H1 (cell line): ENCODE data around the gene TAF8. TPM values are rescaled to one million over a fixed set of nuclear protein-coding genes. Genes with fewer than 3 reads are reported as not detected.

Experiments used
- CTCF ChIA-PET: fragments of 300-600 bp; sonication (Branson Sonifier 250); formaldehyde crosslinking; loops from one replicate; lab custom pipeline; 2021; ENCODE audit not compliant: partially characterized antibody; lab: Charles Lee
- POLR2A ChIA-PET: fragments of 300-600 bp; sonication (Branson Sonifier 250); formaldehyde crosslinking; loops from one replicate; lab custom pipeline; 2021; ENCODE audit warnings: inconsistent platforms; ENCODE audit not compliant: partially characterized antibody; lab: Charles Lee
- DNase-seq, 2 experiments: peaks; one replicate each; pipeline versions ENCODE4 v3.0.0 to v3.0.0-alpha.2; 2010 to 2022; ENCODE audit warnings: low spot score in 2 of 2, low read depth in 1 of 2, mixed read lengths in 1 of 2
- FAIRE-seq: peaks from 2 replicates; lab custom pipeline; 2011; peaks lifted over from hg19 to GRCh38; lab: Jason Lieb, UNC
- H2AFZ ChIP-seq: 2 replicates; pipeline ENCODE4 v1.8.1; 2012; ENCODE audit warnings: low read length, inconsistent platforms
- H2AK5ac ChIP-seq: 2 replicates; pipeline ENCODE4 v1.6.1; 2013; ENCODE audit warnings: low read depth, low read length
- H2BK120ac ChIP-seq: replicated peaks from 2 replicates; pipeline ENCODE3; 2013; ENCODE audit warnings: low read depth, low read length, inconsistent platforms
- H2BK12ac ChIP-seq: 2 replicates; pipeline ENCODE4 v1.6.1; 2013; ENCODE audit warnings: low read depth, low read length
- H2BK15ac ChIP-seq: 2 replicates; pipeline ENCODE4 v1.6.1; 2013; ENCODE audit warnings: low read length
- H2BK20ac ChIP-seq: 2 replicates; pipeline ENCODE4 v1.6.1; 2013; ENCODE audit warnings: low read length
- H2BK5ac ChIP-seq: 2 replicates; pipeline ENCODE4 v1.6.1; 2013; ENCODE audit warnings: low read depth, low read length
- H3K14ac ChIP-seq: 2 replicates; pipeline ENCODE4 v1.6.1; 2013; ENCODE audit warnings: inconsistent platforms; ENCODE audit not compliant: insufficient read length
- H3K18ac ChIP-seq: 2 replicates; pipeline ENCODE4 v1.6.1; 2013; ENCODE audit warnings: low read length; ENCODE audit errors: extremely low read depth
- H3K23ac ChIP-seq: 2 replicates; pipeline ENCODE4 v1.6.1; 2013; ENCODE audit warnings: inconsistent platforms; ENCODE audit not compliant: insufficient read length
- H3K23me2 ChIP-seq: 2 replicates; pipeline ENCODE4 v1.6.1; 2013; ENCODE audit warnings: low read depth, low read length
- H3K27ac ChIP-seq: 2 replicates; pipeline ENCODE4 v1.6.1; 2011; ENCODE audit warnings: low read depth, low read length, inconsistent platforms
- H3K27me3 ChIP-seq, 4 experiments: replicated peaks in 1 of 4; 1 replicate in 1 of 4; 2 replicates in 3 of 4; pipeline versions ENCODE4 v1.6.1 to v1.8.1; 2011 to 2013; ENCODE audit warnings: low read length in 3 of 4, mild to moderate bottlenecking in 3 of 4, inconsistent platforms in 2 of 4, mixed read lengths in 2 of 4, moderate library complexity in 1 of 4; ENCODE audit not compliant: control insufficient read depth in 3 of 4, insufficient read depth in 3 of 4; ENCODE audit errors: extremely low read depth in 1 of 4
- H3K36me3 ChIP-seq, 4 experiments: 2 replicates each; pipeline versions ENCODE4 v1.6.1 to v1.8.1; 2011 to 2013; ENCODE audit warnings: mild to moderate bottlenecking in 4 of 4, low read length in 3 of 4, moderate library complexity in 2 of 4, control low read depth in 1 of 4, inconsistent platforms in 1 of 4; ENCODE audit not compliant: insufficient read depth in 4 of 4, control insufficient read depth in 2 of 4
- H3K4ac ChIP-seq: replicated peaks from 2 replicates; pipeline ENCODE3; 2013; ENCODE audit warnings: low read length, low read depth, mixed read lengths, inconsistent platforms; ENCODE audit not compliant: insufficient read length
- H3K4me1 ChIP-seq, 4 experiments: replicated peaks in 1 of 4; 1 replicate in 1 of 4; 2 replicates in 3 of 4; pipeline versions ENCODE4 v1.6.1 to v1.8.1; 2011 to 2013; ENCODE audit warnings: low read length in 3 of 4, inconsistent platforms in 2 of 4, mixed read lengths in 1 of 4; ENCODE audit not compliant: insufficient read depth in 4 of 4, control insufficient read depth in 3 of 4
- H3K4me2 ChIP-seq, 2 experiments: 2 replicates each; pipeline versions ENCODE4 v1.6.1 to v1.8.1; 2011 to 2013; ENCODE audit warnings: low read depth in 2 of 2, low read length in 2 of 2, control low read depth in 1 of 2, inconsistent platforms in 1 of 2, mild to moderate bottlenecking in 1 of 2; ENCODE audit not compliant: insufficient read depth in 1 of 2
- H3K4me3 ChIP-seq, 4 experiments: fragments of 200-600, 300-600 bp in 1 of 4; sonication (generic), shearing (Covaris generic), sonication (Bioruptor Twin) in 1 of 4; 2 replicates each; pipeline versions ENCODE4 v1.5.1 to v1.8.1; 2011 to 2016; ENCODE audit warnings: low read length in 4 of 4, low read depth in 3 of 4, control low read depth in 2 of 4, inconsistent platforms in 2 of 4, mild to moderate bottlenecking in 2 of 4, mixed read lengths in 1 of 4, moderate library complexity in 1 of 4; ENCODE audit not compliant: insufficient read depth in 2 of 4; ENCODE audit errors: extremely low read depth in 1 of 4
- H3K56ac ChIP-seq: replicated peaks from 2 replicates; pipeline ENCODE3; 2013; ENCODE audit warnings: low read depth, mild to moderate bottlenecking, mixed read lengths, low read length, inconsistent platforms; ENCODE audit not compliant: insufficient read length
- H3K79me1 ChIP-seq: 2 replicates; pipeline ENCODE4 v1.6.1; 2013; ENCODE audit warnings: low read depth, low read length, control low read depth
- H3K79me2 ChIP-seq, 2 experiments: 2 replicates each; pipeline versions ENCODE4 v1.6.1 to v1.8.1; 2012 to 2013; ENCODE audit warnings: low read length in 2 of 2, mild to moderate bottlenecking in 2 of 2, inconsistent platforms in 1 of 2; ENCODE audit not compliant: insufficient read depth in 2 of 2, control insufficient read depth in 1 of 2
- H3K9ac ChIP-seq, 4 experiments: replicated peaks in 1 of 4; 1 replicate in 1 of 4; 2 replicates in 3 of 4; pipeline versions ENCODE4 v1.6.1 to v1.8.1; 2011 to 2013; ENCODE audit warnings: low read depth in 3 of 4, low read length in 3 of 4, control low read depth in 2 of 4, mild to moderate bottlenecking in 2 of 4, moderate library complexity in 2 of 4, inconsistent platforms in 1 of 4; ENCODE audit errors: extremely low read depth in 1 of 4
- H3K9me3 ChIP-seq, 2 experiments: 2 replicates each; pipeline versions ENCODE4 v1.6.1 to v1.8.1; 2012 to 2013; ENCODE audit warnings: mild to moderate bottlenecking in 2 of 2, moderate library complexity in 2 of 2, control low read depth in 1 of 2, inconsistent platforms in 1 of 2, low read depth in 1 of 2, low read length in 1 of 2, mixed read lengths in 1 of 2; ENCODE audit not compliant: insufficient read depth in 2 of 2
- H4K20me1 ChIP-seq, 2 experiments: replicated peaks in 1 of 2; 2 replicates each; pipeline versions ENCODE3 to v1.8.1; 2011 to 2013; ENCODE audit warnings: inconsistent platforms in 2 of 2, low read length in 2 of 2, mild to moderate bottlenecking in 1 of 2; ENCODE audit not compliant: insufficient read depth in 2 of 2, control insufficient read depth in 1 of 2
- H4K5ac ChIP-seq: 2 replicates; pipeline ENCODE4 v1.6.1; 2013; ENCODE audit warnings: low read length, low read depth, mixed read lengths, inconsistent platforms; ENCODE audit not compliant: insufficient read length
- H4K8ac ChIP-seq: 2 replicates; pipeline ENCODE4 v1.8.0; 2013; ENCODE audit warnings: mild to moderate bottlenecking, moderate library complexity, low read length, inconsistent platforms; ENCODE audit not compliant: insufficient read depth; ENCODE audit errors: extremely low read depth
- H4K91ac ChIP-seq: replicated peaks from 2 replicates; pipeline ENCODE3; 2013; ENCODE audit warnings: low read length, mixed read lengths, inconsistent platforms; ENCODE audit not compliant: insufficient read length
- CBX5 ChIP-seq: fragments of 300-800, 300-1000 bp; sonication (generic); IDR thresholded peaks from 2 replicates; pipeline ENCODE4 v1.7.1; 2016; ENCODE audit warnings: antibody characterized with exemption, low read length, low read depth
- CTBP2 ChIP-seq: IDR thresholded peaks from 2 replicates; pipeline ENCODE4 v1.7.0; 2011; ENCODE audit warnings: borderline replicate concordance, mild to moderate bottlenecking, moderate library complexity, mixed read lengths, low read length; ENCODE audit not compliant: insufficient read depth, insufficient read length
- EGR1 ChIP-seq: IDR thresholded peaks from 2 replicates; pipeline ENCODE4 v1.6.1; 2011; ENCODE audit warnings: low read depth, low read length, borderline replicate concordance
- FOSL1 ChIP-seq: IDR thresholded peaks from 2 replicates; pipeline ENCODE4 v1.6.1; 2011; ENCODE audit warnings: mild to moderate bottlenecking, low read depth, low read length, moderate library complexity; ENCODE audit not compliant: insufficient read depth
- MAFK ChIP-seq: IDR thresholded peaks from 2 replicates; pipeline ENCODE4 v1.6.1; 2012; ENCODE audit warnings: low read depth, mild to moderate bottlenecking, improper control_type of control experiment, low read length
- POU5F1 ChIP-seq: IDR thresholded peaks from 2 replicates; pipeline ENCODE4 v1.6.1; 2011; ENCODE audit warnings: low read depth, mild to moderate bottlenecking, low read length, moderate library complexity
- RFX5 ChIP-seq: IDR thresholded peaks from 2 replicates; pipeline ENCODE4 v1.6.1; 2011; ENCODE audit warnings: low read depth, low read length, improper control_type of control experiment, borderline replicate concordance
- SP1 ChIP-seq: IDR thresholded peaks from 2 replicates; pipeline ENCODE4 v1.6.1; 2011; ENCODE audit warnings: low read depth, low read length
- SP2 ChIP-seq: IDR thresholded peaks from 2 replicates; pipeline ENCODE4 v1.6.1; 2012; ENCODE audit warnings: mild to moderate bottlenecking, low read length, inconsistent platforms
- YY1 ChIP-seq: IDR thresholded peaks from 2 replicates; pipeline ENCODE4 v1.6.1; 2011; ENCODE audit warnings: low read depth, mild to moderate bottlenecking, low read length
- ZNF274 ChIP-seq: IDR thresholded peaks from 2 replicates; pipeline ENCODE4 v1.7.0; 2012; ENCODE audit warnings: low read length, borderline replicate concordance; ENCODE audit errors: extremely low read depth
- WGBS, 2 experiments: shearing (Covaris generic) in 1 of 2; methylation state at CpG; one replicate each; pipeline versions ENCODE4 v1.1.6 to v1.1.7; 2013 to 2015; ENCODE audit warnings: low lambda C conversion rate in 2 of 2, mixed read lengths in 2 of 2, inconsistent platforms in 1 of 2, low coverage in 1 of 2, missing lambda C conversion rate in 1 of 2; ENCODE audit not compliant: insufficient replicate concordance in 2 of 2, insufficient coverage in 1 of 2, insufficient read length in 1 of 2; ENCODE audit errors: extremely low coverage in 1 of 2, missing lambda C conversion rate in 1 of 2; 5-methylcytosine and 5-hydroxymethylcytosine counted together
- polyA plus RNA-seq, 7 experiments: library from polyadenylated mRNA; depleted of rRNA in 3 of 7; stranded (reverse) in 5 of 7; unstranded in 2 of 7; fragments of >200 nt in 5 of 7; fragments of 200-250 nt in 2 of 7; gene quantifications; 1 replicate in 5 of 7; 2 replicates in 1 of 7; 4 replicates in 1 of 7; pipeline versions ENCODE4 v1.2.1 to v1.2.3, GENCODE V29; 2011 to 2013; ENCODE audit warnings: missing spikeins in 2 of 7, mixed read lengths in 2 of 7
- total RNA-seq: library from RNA; stranded (reverse); fragmentation: NEBNext Ultra II Directional; extraction: Animal tissue kit (Norgen Biotek cat#: 25700); gene quantifications from 2 replicates; pipeline ENCODE4 v1.2.1, GENCODE V29; 2021

TAF8 gene
- total and polyA plus RNA-seq, 2 of the 8 experiments (the other 6 are each of a cell fraction or from before 2014, with no cell fraction given) = 32.2 to 34.0 TPM

- CTCF ChIA-PET = interaction anchor here (1.0 to 5.2 kb wide), 8 partner anchors 8 to 85 kb away, joined by 3 to 30 read pairs (median 6); no protein-coding TSS in a partner anchor
- no peak overlapping the region; the same call in 1 of the 2 replicates for H4K8ac ChIP-seq
- H2BK12ac ChIP-seq = no peak overlapping the region
- H3K4me1 ChIP-seq = peaks cover 4 to 14% (median 7%) of the 10 kb centered on the region in 4 experiments
- H2BK15ac ChIP-seq = no peak overlapping the region
- no peak overlapping the region for H3K18ac ChIP-seq
- H4K20me1 ChIP-seq = peaks cover 10 to 25% of the 10 kb centered on the region in 2 experiments
- no peak overlapping the region for H2AFZ ChIP-seq
- H3K9ac ChIP-seq = no peak overlapping the region
- H3K79me2 ChIP-seq = peaks cover 4 to 51% of the 10 kb centered on the region in 2 experiments; a peak in 3 of 4 replicates
- WGBS, 2 experiments = 78% methylated on average over 2 of the region's 2 CpGs; no CpG with 5 or more reads in 1 of the 2 experiments
- no peak overlapping the region for H2BK120ac ChIP-seq
- no peak overlapping the region for H3K4me3 ChIP-seq
- H4K5ac ChIP-seq = no peak overlapping the region
- FAIRE-seq (no peak), DNase-seq (no peak)
- no peak overlapping the region for H4K91ac ChIP-seq
- H3K4ac ChIP-seq = no peak overlapping the region
- H3K23ac ChIP-seq = no peak overlapping the region
- no peak overlapping the region for H2BK5ac ChIP-seq
- no peak overlapping the region for H2BK20ac ChIP-seq
- 0 out of 2 replicates have a peak overlapping the region, but pooled peaks have one; percentile 3 for H3K27ac ChIP-seq
- no peak overlapping the region for H3K14ac ChIP-seq
- no peaks in the 10 kb centered on the region for H3K27me3 ChIP-seq
- peaks cover 19% of the 10 kb centered on the region for H3K79me1 ChIP-seq
- POLR2A ChIA-PET = interaction anchor here (1.4 to 5.6 kb wide), 2 partner anchors 11 to 46 kb away, joined by 3 to 41 read pairs; partner anchors contain the start of gene C6orf132
- no peak overlapping the region for H3K4me2 ChIP-seq
- no peak overlapping the region for H3K56ac ChIP-seq
- no peak overlapping the region for H2AK5ac ChIP-seq
- H3K23me2 ChIP-seq = no peaks in the 10 kb centered on the region; the same call in 1 of the 2 replicates
- H3K9me3 ChIP-seq = no peaks in the 10 kb centered on the region
- peaks cover 23 to 55% (median 41%) of the 10 kb centered on the region in 4 experiments for H3K36me3 ChIP-seq
- TF ChIP-seq ZNF274 (no peak), MAFK (no peak), CTBP2 (no peak), SP2 (no peak), FOSL1 (no peak), POU5F1 (no peak), CBX5 (no peak), SP1 (no peak), YY1 (no peak), RFX5 (no peak), EGR1 (no peak)
These were observed 79.0 kb downstream of the TAF8 start for GRCh38 chr6:42129360-42129676.
